LNCAP (cell line): ENCODE data around the gene NLRP11.
A peak's percentile ranks its signal among the peaks of the same experiment; 100 is the strongest.
"Not testable (repeated sequence)": the region's sequence is repeated elsewhere in the genome, so short reads cannot be mapped to it uniquely, and the experiment has no call there.

Experiments
- TF ChIP-seq, protein P1 (sequence below): fragments of 450-650 bp; IDR thresholded peaks from 2 replicates; pipeline ENCODE4 v1.5.1; 2017; ENCODE audit warnings: mild to moderate bottlenecking

NLRP11 gene

DNA sequence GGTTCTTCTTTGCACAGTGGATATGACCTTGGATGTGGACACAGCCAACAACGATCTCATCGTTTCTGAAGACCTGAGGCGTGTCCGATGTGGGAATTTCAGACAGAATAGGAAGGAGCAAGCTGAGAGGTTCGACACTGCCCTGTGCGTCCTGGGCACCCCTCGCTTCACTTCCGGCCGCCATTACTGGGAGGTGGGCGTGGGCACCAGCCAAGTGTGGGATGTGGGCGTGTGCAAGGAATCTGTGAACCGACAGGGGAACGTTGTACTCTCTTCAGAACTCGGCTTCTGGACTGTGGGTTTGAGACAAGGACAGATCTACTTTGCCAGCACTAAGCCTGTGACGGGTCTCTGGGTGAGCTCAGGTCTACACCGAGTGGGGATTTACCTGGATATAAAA, 53.5 kb downstream of the NLRP11 start:
- TF ChIP-seq, protein P1, sequence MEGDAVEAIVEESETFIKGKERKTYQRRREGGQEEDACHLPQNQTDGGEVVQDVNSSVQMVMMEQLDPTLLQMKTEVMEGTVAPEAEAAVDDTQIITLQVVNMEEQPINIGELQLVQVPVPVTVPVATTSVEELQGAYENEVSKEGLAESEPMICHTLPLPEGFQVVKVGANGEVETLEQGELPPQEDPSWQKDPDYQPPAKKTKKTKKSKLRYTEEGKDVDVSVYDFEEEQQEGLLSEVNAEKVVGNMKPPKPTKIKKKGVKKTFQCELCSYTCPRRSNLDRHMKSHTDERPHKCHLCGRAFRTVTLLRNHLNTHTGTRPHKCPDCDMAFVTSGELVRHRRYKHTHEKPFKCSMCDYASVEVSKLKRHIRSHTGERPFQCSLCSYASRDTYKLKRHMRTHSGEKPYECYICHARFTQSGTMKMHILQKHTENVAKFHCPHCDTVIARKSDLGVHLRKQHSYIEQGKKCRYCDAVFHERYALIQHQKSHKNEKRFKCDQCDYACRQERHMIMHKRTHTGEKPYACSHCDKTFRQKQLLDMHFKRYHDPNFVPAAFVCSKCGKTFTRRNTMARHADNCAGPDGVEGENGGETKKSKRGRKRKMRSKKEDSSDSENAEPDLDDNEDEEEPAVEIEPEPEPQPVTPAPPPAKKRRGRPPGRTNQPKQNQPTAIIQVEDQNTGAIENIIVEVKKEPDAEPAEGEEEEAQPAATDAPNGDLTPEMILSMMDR = no peak

DNA sequence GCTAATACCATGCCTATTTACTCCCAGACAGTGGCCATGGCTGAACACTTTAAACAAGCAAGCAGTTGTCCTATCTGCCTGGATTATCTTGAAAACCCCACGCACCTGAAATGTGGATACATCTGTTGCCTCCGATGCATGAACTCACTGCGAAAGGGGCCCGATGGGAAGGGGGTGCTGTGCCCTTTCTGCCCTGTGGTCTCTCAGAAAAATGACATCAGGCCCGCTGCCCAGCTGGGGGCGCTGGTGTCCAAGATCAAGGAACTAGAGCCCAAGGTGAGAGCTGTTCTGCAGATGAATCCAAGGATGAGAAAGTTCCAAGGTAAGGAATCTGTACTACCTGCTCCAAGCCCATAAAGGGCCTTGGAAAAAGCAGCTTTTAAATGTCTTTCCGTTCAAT, 54.3 kb downstream of the NLRP11 start:
- TF ChIP-seq, protein P1 = peak; percentile 41; the same call in 1 of the 2 replicates

DNA sequence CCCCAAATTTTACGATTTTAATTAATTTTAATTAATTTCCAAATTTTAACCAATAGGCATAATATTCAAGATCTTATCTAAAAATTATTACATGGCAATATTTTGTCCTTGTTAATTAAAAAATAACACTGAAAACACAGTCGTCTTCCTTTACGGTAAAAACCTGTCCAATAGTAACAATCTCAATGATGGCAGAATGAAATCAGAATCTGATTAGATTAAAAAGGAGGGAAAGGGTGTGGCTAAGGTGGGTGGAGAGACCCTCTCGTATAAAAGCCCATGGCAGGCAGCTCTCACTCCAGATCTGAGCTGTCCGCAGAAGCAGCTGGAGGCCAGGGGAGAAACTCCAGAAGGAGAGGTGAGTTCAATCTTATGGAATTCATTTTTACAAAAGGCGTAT, 63.0 kb downstream of the NLRP11 start, which contains the start of gene RFPL4AL1:
Gene RFPL4AL1, plus strand, starts transcription at position 301 of the 400 bp plus-strand sequence. CDS start 2,687 bp downstream, outside the sequence.
- TF ChIP-seq, protein P1 = not testable (repeated sequence)

DNA sequence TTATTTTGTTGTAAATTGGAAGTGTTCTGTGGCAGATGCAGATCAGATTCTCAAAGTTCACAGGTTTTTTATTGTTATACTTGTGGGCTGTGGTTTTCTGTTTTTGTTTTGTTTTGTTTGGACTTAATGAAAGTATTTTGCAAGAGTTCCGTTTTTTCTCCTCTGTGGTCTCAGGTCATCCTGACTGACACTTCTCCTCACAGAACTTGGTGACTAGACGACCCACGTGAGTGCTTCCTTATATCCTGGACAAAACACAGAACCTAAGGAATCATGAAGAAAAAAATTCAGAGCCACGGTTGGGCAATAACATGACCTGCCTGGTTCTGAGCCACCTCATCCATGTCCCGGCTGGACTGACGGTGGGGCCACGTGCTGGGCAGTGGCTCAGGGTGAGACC, 65.3 kb downstream of the NLRP11 start:
- TF ChIP-seq, protein P1 = no peak

DNA sequence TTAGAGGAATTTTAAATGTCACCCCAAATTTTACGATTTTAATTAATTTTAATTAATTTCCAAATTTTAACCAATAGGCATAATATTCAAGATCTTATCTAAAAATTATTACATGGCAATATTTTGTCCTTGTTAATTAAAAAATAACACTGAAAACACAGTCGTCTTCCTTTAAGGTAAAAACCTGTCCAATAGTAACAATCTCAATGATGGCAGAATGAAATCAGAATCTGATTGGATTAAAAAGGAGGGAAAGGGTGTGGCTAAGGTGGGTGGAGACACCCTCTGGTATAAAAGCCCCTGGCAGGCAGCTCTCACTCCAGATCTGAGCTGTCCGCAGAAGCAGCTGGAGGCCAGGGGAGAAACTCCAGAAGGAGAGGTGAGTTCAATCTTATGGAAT, 73.0 kb downstream of the NLRP11 start, which contains the start of gene RFPL4A:
Gene RFPL4A, plus strand, starts transcription at position 301 of the 400 bp plus-strand sequence. CDS start 2,704 bp downstream, outside the sequence.
- TF ChIP-seq, protein P1 = not testable (repeated sequence)

DNA sequence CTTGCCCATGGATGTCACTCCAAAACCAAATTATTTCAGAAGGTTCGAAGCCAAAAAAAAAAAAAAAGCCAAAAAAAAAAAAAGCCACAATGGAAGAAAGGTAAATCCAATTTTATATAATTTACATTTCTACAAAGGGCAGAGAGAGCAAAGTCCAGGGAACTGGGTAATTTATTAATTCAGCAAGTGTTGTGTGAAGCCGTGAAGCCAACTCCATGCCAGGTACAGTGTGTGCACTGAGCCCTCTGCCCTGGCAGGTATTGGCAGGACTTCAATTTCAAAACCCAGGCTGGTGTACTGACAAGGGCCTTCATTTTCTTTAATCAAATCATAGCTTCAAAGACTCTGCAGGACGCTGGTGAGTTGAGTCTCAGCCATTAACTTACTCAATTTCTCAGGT, 78.4 kb downstream of the NLRP11 start:
- TF ChIP-seq, protein P1 = no peak

DNA sequence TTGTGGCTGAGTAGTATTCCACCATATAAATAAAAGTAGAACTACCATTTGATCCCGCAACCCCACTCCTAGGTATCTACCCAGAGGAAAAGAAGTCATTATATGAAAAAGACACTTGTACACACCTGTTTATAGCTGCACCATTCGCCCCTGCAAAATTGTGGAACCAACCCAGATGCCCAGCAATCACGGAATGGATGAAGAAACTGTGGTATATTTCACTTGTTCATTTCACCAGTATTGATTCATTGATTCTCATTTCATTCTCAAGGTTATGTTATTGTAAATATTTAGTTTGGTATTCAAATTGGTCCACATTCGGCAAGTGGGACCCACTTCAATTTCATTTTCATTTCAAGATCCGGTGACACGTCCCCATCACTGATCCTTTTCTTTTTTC, 81.1 kb downstream of the NLRP11 start:
- TF ChIP-seq, protein P1 = no peak

DNA sequence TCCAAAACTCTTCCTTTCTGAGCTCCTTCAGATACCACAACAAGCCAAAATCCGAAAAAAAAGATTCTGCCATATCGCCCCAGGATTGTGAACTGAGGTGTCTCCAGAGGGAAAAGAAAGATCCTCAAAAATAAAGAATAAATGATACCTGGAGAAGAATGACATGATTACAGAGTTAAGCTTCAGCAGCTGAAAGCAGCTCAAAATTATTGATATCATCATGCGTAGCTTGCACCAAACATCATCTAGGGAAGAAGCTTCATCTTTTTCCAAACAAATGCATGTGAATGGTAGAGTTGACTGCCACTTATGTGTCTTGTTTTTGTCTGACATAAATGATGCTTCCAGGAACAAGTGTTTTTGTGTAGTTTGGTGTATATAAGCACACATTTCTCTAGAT, 93.5 kb downstream of the NLRP11 start, which contains the start of gene NLRP9:
Gene NLRP9, minus strand, starts transcription at position 101 of the 400 bp plus-strand sequence. Its CDS starts 28 bp downstream, at position 73.
- TF ChIP-seq, protein P1 = no peak
